Raji (cell line): Measurements from ENCODE around the gene NHLRC4.

Experiments used
- POLR2A ChIP-seq: IDR thresholded peaks from 2 replicates; pipeline ENCODE4 v1.6.1; 2011; ENCODE audit warnings: low read depth, low read length, control low read depth; ENCODE audit not compliant: insufficient read depth

Gene NHLRC4

DNA sequence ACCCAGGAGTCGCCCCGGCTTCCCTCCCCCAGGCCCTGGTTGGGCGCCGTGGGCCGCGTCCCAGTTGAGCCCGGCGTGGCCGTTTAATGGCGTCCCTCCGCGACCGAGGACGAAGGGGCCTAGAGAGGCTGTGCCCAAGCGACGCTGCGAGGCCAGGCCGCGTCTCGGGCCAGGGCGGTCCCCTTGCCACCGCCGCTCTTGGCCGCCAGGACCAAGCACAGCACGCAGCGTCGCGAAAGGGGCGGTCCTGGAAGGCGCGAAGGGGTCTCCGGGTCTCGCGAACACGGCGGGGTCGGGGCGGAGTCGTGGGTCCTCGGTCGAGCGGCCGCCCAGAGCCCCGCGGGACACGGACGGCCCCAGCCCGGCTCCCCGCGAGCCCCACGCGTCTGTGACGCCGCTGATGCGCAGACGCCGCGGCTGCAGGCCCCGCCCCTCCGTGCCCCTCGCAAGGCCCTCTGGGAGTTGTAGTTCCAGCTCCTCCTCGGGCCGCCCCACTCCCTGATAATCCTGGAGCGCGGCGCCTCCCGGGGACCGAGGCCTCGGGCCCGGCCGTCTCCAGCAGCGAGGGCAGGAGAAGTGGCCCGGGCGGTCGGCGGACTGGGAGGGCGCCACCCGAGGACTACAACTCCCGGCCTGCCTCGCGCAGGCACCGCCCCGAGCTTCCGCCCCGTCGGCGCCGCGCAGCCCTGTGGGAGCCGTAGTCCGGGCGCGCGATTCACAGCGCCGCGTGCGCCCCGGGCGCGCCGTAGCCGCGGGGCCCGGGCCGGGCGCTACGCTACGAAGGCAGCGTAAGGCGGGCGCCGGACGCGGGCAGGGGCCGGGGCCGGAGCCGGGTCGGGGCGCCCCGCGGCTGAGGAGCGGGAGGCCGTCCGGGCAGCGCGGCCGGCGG is 39.5 kb upstream of the NHLRC4 start, which contains the start of gene CAPN15:
Gene CAPN15 (plus strand): TSS at position 698 of the 889 bp plus-strand sequence. CDS start 19,127 bp downstream, outside the sequence.
- peak; percentile 68 for TF ChIP-seq POLR2A

GRCh38 chr16:528111-529011 is 38.4 kb upstream of the NHLRC4 start:
- no peak for TF ChIP-seq POLR2A

- no peak for TF ChIP-seq POLR2A
Measured at GRCh38 chr16:529012-529575, 37.7 kb upstream of the NHLRC4 start.

- no peak for TF ChIP-seq POLR2A
Measured at GRCh38 chr16:530111-530817, 36.5 kb upstream of the NHLRC4 start.

GRCh38 chr16:531494-532125 is 35.2 kb upstream of the NHLRC4 start:
- no peak for TF ChIP-seq POLR2A

DNA sequence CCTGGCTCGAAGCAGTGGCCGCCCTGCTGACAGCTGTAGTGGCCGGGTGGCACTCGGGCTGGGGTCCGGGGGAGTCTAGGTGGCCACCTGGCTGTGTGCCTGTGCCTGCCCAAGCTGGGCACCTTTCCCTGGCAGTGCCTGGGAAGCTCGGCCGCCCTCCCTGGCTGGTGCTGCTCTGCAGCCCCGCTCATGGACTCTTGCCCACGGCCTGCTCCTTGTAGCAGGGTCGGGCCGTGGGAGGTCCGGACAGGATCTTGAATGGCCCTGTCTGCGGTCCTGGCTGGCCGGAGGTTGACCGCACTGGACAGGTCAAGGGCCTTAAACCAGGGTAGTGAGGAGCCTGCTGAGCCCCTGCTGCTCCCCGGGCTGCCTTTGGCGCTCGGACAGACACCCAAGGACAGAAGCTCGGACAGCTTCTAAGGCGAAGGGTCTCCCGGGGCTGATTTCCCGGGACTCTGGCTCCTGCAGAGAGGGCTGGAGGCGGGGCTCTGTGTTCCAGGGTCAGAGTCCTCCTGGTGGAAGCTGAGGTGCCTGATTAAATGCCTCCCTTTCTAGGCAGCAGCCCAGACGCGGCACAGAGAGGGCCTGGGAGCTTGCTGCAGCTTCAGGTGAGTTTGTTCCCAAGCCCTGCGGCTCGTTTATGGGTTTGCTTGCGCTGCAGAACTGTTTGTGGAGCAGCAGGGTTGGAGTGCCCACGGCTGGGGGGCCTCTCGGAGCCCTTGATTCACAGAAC is 33.2 kb upstream of the NHLRC4 start:
- no peak for TF ChIP-seq POLR2A

- TF ChIP-seq POLR2A = no peak
Measured at GRCh38 chr16:534135-534534, 32.7 kb upstream of the NHLRC4 start.

DNA sequence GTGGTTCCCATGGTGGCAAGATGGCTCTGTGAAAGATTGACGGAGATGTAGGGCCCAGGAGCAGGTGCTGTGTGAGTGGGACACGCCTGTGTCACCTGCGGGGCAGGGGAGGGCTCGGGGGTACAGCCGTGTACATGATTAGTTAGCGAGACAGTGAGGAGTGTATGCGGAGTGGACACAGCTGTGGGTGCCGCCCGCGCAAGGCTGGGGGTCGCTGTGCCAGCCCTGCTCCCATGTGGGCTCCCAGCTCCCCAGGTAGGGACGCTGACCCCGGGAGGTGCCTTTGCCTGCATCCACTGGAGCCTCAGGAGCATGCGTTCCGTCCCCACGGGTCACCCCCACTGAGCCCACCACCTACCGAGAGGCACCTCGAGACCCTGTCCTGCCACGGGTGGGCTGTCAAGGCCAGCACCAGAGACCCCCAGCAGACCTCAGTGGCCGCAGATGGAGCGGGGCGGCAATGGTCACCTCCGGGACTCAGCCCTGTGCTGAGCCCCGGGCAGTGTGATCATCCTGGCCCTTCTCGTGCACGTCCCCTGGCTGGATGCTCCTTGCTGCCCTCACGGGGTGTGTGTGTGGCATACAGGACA is 31.9 kb upstream of the NHLRC4 start:
- no peak for TF ChIP-seq POLR2A

DNA sequence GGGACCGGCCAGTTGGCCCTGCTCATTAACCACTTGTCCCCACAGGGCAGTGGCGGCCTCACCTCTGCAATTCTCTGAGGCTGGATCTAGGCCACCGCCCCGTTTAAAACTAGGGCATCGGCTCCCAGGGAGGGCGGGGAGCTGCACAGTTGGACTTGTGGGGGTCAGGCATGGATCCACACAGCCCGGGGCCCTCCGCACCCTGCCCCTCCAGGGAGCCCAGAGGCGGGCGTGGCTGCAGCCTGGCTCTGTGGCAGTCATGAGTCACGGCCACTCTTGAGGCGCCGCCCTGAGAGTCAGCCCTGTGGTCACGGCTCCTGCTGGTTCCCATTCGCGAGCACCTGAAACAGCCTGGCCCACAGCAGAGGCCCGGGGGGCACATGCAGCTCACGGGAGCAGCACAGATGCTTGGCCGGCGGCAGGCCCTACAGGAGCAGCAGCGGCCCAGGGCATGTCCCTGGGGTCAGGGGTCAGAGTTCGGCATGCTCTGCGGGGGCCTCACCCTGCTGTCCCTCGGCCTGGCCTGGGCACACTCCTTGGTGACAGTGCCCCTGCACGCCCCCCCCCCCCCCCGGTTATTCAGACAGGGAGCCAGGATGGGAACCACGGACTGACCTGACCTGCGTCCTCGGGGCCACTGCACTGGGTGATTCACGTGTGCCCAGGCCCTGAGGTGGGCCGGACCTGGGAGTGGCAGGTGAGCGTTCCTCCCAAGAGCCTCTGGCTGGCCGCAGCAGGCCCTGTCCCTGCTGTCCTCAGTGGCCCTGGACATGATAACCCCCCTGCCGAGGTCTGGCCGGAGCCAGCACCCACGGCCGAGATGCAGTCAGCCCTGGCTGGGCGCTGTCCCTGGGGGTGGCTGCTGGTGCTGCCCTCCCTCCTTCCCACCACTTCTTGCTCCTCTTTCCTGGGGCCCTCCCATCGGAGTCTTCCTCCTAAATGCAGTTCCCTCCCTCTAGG is 31.1 kb upstream of the NHLRC4 start:
- no peak for TF ChIP-seq POLR2A

DNA sequence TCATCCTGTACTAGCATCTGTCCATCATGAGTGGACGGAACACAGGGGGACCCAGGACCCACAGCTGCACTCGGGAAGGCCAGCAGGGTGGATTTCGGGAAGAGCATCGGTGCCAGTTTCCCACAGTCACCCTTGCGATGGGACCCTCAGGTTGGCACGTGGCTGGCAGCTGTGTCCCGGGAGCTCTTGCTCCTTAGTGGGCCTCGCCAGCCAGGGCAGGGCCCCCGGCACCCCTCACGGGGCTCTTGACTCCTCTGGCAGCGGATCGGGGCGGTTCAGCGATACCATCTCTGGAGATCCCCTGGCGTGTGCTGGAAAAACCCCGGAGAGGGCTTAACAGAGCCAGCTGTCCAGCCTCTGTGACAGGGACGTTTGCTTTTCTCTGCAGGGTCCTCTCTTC is 30.1 kb upstream of the NHLRC4 start:
- no peak for TF ChIP-seq POLR2A

GRCh38 chr16:537415-538335 is 29.1 kb upstream of the NHLRC4 start:
- no peak for TF ChIP-seq POLR2A
